Measurements from ENCODE around the gene BACH2. TPM values are rescaled to one million over a fixed set of nuclear protein-coding genes. Genes with fewer than 3 reads are reported as not detected.
"Not testable (repeated sequence)": the region's sequence is repeated elsewhere in the genome, so short reads cannot be mapped to it uniquely, and the experiment has no call there.

Gene BACH2
- total and polyA plus RNA-seq, 2 of the 8 experiments (the other 6 are each of a cell fraction or from before 2014, with no cell fraction given), result 1.9 to 5.9 TPM

DNA sequence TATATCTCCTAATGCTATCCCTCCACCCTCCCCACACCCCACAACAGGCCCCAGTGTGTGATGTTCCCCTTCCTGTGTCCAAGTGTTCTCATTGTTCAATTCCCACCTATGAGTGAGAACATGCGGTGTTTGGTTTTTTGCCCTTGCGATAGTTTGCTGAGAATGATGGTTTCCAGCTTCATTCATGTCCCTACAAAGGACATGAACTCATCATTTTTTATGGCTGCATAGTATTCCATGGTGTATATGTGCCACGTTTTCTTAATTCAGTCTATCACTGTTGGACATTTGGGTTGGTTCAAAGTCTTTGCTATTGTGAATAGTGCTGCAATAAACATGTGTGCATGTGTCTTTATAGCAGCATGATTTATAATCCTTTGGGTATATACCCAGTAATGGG, 163.0 kb downstream of the BACH2 start:
- 89% methylated on average over 2 of the region's 3 CpGs; no CpG with 5 or more reads in 1 of the 2 experiments for WGBS, 2 experiments (ENCODE audit: extremely low coverage in 1 of 2, insufficient coverage in 1 of 2, insufficient read length in 1 of 2, insufficient replicate concordance in 2 of 2, low coverage in 1 of 2, low lambda C conversion rate in 2 of 2, missing lambda C conversion rate in 1 of 2)
- H4K8ac ChIP-seq (ENCODE audit: extremely low read depth, insufficient read depth, low read length); H3K79me2 ChIP-seq (ENCODE audit: control insufficient read depth in 1 of 2, insufficient read depth in 2 of 2, low read length in 2 of 2); H2BK5ac ChIP-seq (ENCODE audit: low read depth, low read length); FAIRE-seq; H3K4me1 ChIP-seq (replicated peaks in 1 of 4; ENCODE audit: control insufficient read depth in 3 of 4, insufficient read depth in 4 of 4, low read length in 3 of 4); H3K4me3 ChIP-seq (ENCODE audit: extremely low read depth in 1 of 4, insufficient read depth in 2 of 4, low read depth in 3 of 4, low read length in 4 of 4); H2BK20ac ChIP-seq (ENCODE audit: low read length); H3K4ac ChIP-seq (replicated peaks; ENCODE audit: insufficient read length, low read depth, low read length); H3K36me3 ChIP-seq (ENCODE audit: control insufficient read depth in 2 of 4, insufficient read depth in 4 of 4, low read length in 3 of 4); H4K20me1 ChIP-seq (replicated peaks in 1 of 2; ENCODE audit: control insufficient read depth in 1 of 2, insufficient read depth in 2 of 2, low read length in 2 of 2); H3K14ac ChIP-seq (ENCODE audit: insufficient read length); POLR2A ChIA-PET (ENCODE audit: partially characterized antibody); H3K27ac ChIP-seq (ENCODE audit: low read depth, low read length); H3K56ac ChIP-seq (replicated peaks; ENCODE audit: insufficient read length, low read depth, low read length); H2BK15ac ChIP-seq (ENCODE audit: low read length); H3K23me2 ChIP-seq (ENCODE audit: low read depth, low read length); H4K5ac ChIP-seq (ENCODE audit: insufficient read length, low read depth, low read length); H2BK120ac ChIP-seq (replicated peaks; ENCODE audit: low read depth, low read length); H3K23ac ChIP-seq (ENCODE audit: insufficient read length); H3K9ac ChIP-seq (replicated peaks in 1 of 4; ENCODE audit: extremely low read depth in 1 of 4, low read depth in 3 of 4, low read length in 3 of 4); H3K4me2 ChIP-seq (ENCODE audit: insufficient read depth in 1 of 2, low read depth in 2 of 2, low read length in 2 of 2); H2AK5ac ChIP-seq (ENCODE audit: low read depth, low read length); H2BK12ac ChIP-seq (ENCODE audit: low read depth, low read length); H3K18ac ChIP-seq (ENCODE audit: extremely low read depth, low read length); DNase-seq (ENCODE audit: low read depth in 1 of 2, low spot score in 2 of 2); CTCF ChIA-PET (ENCODE audit: partially characterized antibody); H3K9me3 ChIP-seq (ENCODE audit: insufficient read depth in 2 of 2, low read depth in 1 of 2, low read length in 1 of 2); H3K27me3 ChIP-seq (replicated peaks in 1 of 4; ENCODE audit: control insufficient read depth in 3 of 4, extremely low read depth in 1 of 4, insufficient read depth in 3 of 4, low read length in 3 of 4); H4K91ac ChIP-seq (replicated peaks; ENCODE audit: insufficient read length, low read length); H3K79me1 ChIP-seq (ENCODE audit: low read depth, low read length); H2AFZ ChIP-seq (ENCODE audit: low read length): not testable (repeated sequence)
